Liver (tissue), 9 donors: ENCODE measurements around the gene RASAL2. TPM values are rescaled to one million over a fixed set of nuclear protein-coding genes. Genes with fewer than 3 reads are reported as not detected.

ENCODE experiments used
- DNase-seq: peaks from one replicate; pipeline ENCODE4 v3.0.0-alpha.2; 2017; ENCODE audit warnings: low spot score
- H3K27ac ChIP-seq, 2 donors: one replicate each; pipeline ENCODE4 v1.7.0; 2013; ENCODE audit warnings: inconsistent platforms in 2 of 2, low read length in 2 of 2, control low read depth in 1 of 2, low read depth in 1 of 2, mild to moderate bottlenecking in 1 of 2
- H3K27me3 ChIP-seq, 4 donors: one replicate each; pipeline versions ENCODE4 v1.6.1 to v1.7.0; 2013; ENCODE audit warnings: low read length in 3 of 4, inconsistent platforms in 1 of 4, mild to moderate bottlenecking in 1 of 4, moderate library complexity in 1 of 4; ENCODE audit not compliant: control insufficient read depth in 4 of 4, insufficient read depth in 4 of 4
- H3K36me3 ChIP-seq, 4 donors: one replicate each; pipeline versions ENCODE4 v1.6.1 to v1.7.0; 2013; ENCODE audit warnings: low read length in 3 of 4, mild to moderate bottlenecking in 3 of 4, low read depth in 1 of 4, moderate library complexity in 1 of 4; ENCODE audit not compliant: control insufficient read depth in 4 of 4, insufficient read depth in 3 of 4
- H3K4me1 ChIP-seq, 4 donors: one replicate each; pipeline versions ENCODE4 v1.6.1 to v1.7.0; 2013; ENCODE audit warnings: low read length in 3 of 4, mild to moderate bottlenecking in 3 of 4, moderate library complexity in 1 of 4; ENCODE audit not compliant: control insufficient read depth in 4 of 4, insufficient read depth in 4 of 4
- H3K4me3 ChIP-seq, 3 donors: one replicate each; pipeline versions ENCODE4 v1.6.1 to v1.7.0; 2013; ENCODE audit warnings: low read length in 3 of 3, control low read depth in 1 of 3, low read depth in 1 of 3, mild to moderate bottlenecking in 1 of 3
- H3K9ac ChIP-seq, 2 donors: one replicate each; pipeline ENCODE4 v1.7.0; 2013; ENCODE audit warnings: low read length in 2 of 2, mild to moderate bottlenecking in 2 of 2, moderate library complexity in 2 of 2, control low read depth in 1 of 2, low read depth in 1 of 2
- H3K9me3 ChIP-seq, 4 donors: one replicate each; pipeline versions ENCODE4 v1.6.1 to v1.7.0; 2013; ENCODE audit warnings: low read length in 3 of 4; ENCODE audit not compliant: control insufficient read depth in 4 of 4
- ATF3 ChIP-seq: IDR thresholded peaks from 2 replicates; pipeline ENCODE4 v1.6.1; 2016; ENCODE audit warnings: antibody characterized with exemption
- CTCF ChIP-seq: fragments of 150-350 bp; IDR thresholded peaks from 2 replicates; pipeline ENCODE4 v1.5.1; 2017; ENCODE audit warnings: improper control_type of control experiment, low read depth, low read length; ENCODE audit not compliant: missing input control
- EGR1 ChIP-seq, 2 donors: IDR thresholded peaks; 2 replicates each; pipeline ENCODE4 v1.6.1; 2016 to 2018; ENCODE audit warnings: antibody characterized with exemption in 2 of 2, low read depth in 2 of 2
- FOXA1 ChIP-seq: IDR thresholded peaks from 2 replicates; pipeline ENCODE4 v1.6.1; 2016; ENCODE audit warnings: antibody characterized with exemption
- FOXA2 ChIP-seq: IDR thresholded peaks from 2 replicates; pipeline ENCODE4 v1.6.1; 2016; ENCODE audit warnings: antibody characterized with exemption
- GABPA ChIP-seq, 2 donors: IDR thresholded peaks in 1 of 2; conservative IDR thresholded peaks in 1 of 2; 2 replicates each; pipeline ENCODE4 v1.6.1; 2016; ENCODE audit warnings: antibody characterized with exemption in 2 of 2, mild to moderate bottlenecking in 1 of 2, moderate library complexity in 1 of 2
- HNF4G ChIP-seq: IDR thresholded peaks from 2 replicates; pipeline ENCODE4 v1.6.1; 2016; ENCODE audit warnings: antibody characterized with exemption
- JUND ChIP-seq, 2 donors: IDR thresholded peaks; 2 replicates each; pipeline ENCODE4 v1.6.1; 2016; ENCODE audit warnings: antibody characterized with exemption in 2 of 2
- MAX ChIP-seq: IDR thresholded peaks from 2 replicates; pipeline ENCODE4 v1.6.1; 2016; ENCODE audit warnings: antibody characterized with exemption
- NR2F2 ChIP-seq: IDR thresholded peaks from 2 replicates; pipeline ENCODE4 v1.6.1; 2016; ENCODE audit warnings: antibody characterized with exemption
- RAD21 ChIP-seq, 2 donors: IDR thresholded peaks; 2 replicates each; pipeline ENCODE4 v1.6.1; 2016; ENCODE audit warnings: antibody characterized with exemption in 2 of 2, mild to moderate bottlenecking in 2 of 2
- REST ChIP-seq: IDR thresholded peaks from 2 replicates; pipeline ENCODE4 v1.6.1; 2016; ENCODE audit warnings: antibody characterized with exemption, mild to moderate bottlenecking
- RXRA ChIP-seq, 2 donors: IDR thresholded peaks; 2 replicates each; pipeline ENCODE4 v1.6.1; 2017 to 2018; ENCODE audit warnings: antibody characterized with exemption in 2 of 2, mild to moderate bottlenecking in 1 of 2
- SP1 ChIP-seq: IDR thresholded peaks from 2 replicates; pipeline ENCODE4 v1.6.1; 2018; ENCODE audit warnings: antibody characterized with exemption, mild to moderate bottlenecking
- TAF1 ChIP-seq: conservative IDR thresholded peaks from 2 replicates; pipeline ENCODE4 v1.6.1; 2016; ENCODE audit warnings: antibody characterized with exemption, mild to moderate bottlenecking
- ZBTB33 ChIP-seq: IDR thresholded peaks from 2 replicates; pipeline ENCODE4 v1.6.1; 2016; ENCODE audit warnings: antibody characterized with exemption
- WGBS: extraction: QIAGEN DNeasy Blood & Tissue Kit; methylation state at CpG from one replicate; pipeline ENCODE4 v1.1.7; 2013; 5-methylcytosine and 5-hydroxymethylcytosine counted together
- polyA plus RNA-seq, 2 donors: library from polyadenylated mRNA; stranded (reverse) in 1 of 2; unstranded in 1 of 2; fragments of 200-250 nt in 1 of 2; fragments of >200 nt in 1 of 2; fragmentation: Nextera tagmentation in 1 of 2; extraction: Ambion mirVana in 1 of 2; gene quantifications; one replicate each; pipeline versions ENCODE4 v1.2.1 to v1.2.3, GENCODE V29; 2013 to 2015
- total RNA-seq, 2 donors: library from RNA; depleted of rRNA; stranded (reverse); fragments of >200 nt; gene quantifications; one replicate each; pipeline ENCODE4 v1.2.3, GENCODE V29; 2014
- donor health status: healthy.
- donor health status: healthy.
- donor health status: healthy.
- donor health status: healthy.
- donor health status: healthy.

The RASAL2 gene
- total and polyA plus RNA-seq, 4 donors = 1.8 to 8.1 (median 4.1) TPM

GRCh38 chr1:178241057-178241456 is 147.2 kb downstream of the RASAL2 start:
- no peak overlapping the region for H3K27ac ChIP-seq
- no peak overlapping the region for H3K9ac ChIP-seq
- no peak for DNase-seq
- 85% methylated on average over 1 of the region's 1 CpG for WGBS
- H3K27me3 ChIP-seq = no peaks in the 10 kb centered on the region
- no peaks in the 10 kb centered on the region for H3K4me1 ChIP-seq
- no peak overlapping the region for H3K4me3 ChIP-seq
- no peak for TF ChIP-seq HNF4G
- no peak for TF ChIP-seq JUND (IDR thresholded peaks at IDR 0.05)
- TF ChIP-seq RAD21 (IDR thresholded peaks at IDR 0.05) = no peak
- TF ChIP-seq RXRA (IDR thresholded peaks at IDR 0.05) = no peak
- TF ChIP-seq REST = no peak
- no peak for TF ChIP-seq TAF1
- TF ChIP-seq ATF3 = no peak
- TF ChIP-seq MAX = no peak
- TF ChIP-seq CTCF = no peak
- TF ChIP-seq FOXA1 = no peak
- TF ChIP-seq FOXA2 = no peak
- TF ChIP-seq NR2F2 = no peak
- no peak for TF ChIP-seq SP1
- no peak for TF ChIP-seq EGR1 (IDR thresholded peaks at IDR 0.05; ENCODE audit: low read depth in 2 of 2)
- H3K9me3 ChIP-seq = no peaks in the 10 kb centered on the region
- H3K36me3 ChIP-seq = no peaks in the 10 kb centered on the region

- no peaks in the 10 kb centered on the region for H3K36me3 ChIP-seq
- TF ChIP-seq GABPA (IDR thresholded peaks at IDR 0.05 in 1 of 2, conservative IDR thresholded peaks at IDR 0.05 in 1 of 2) (no peak), CTCF (no peak), EGR1 (IDR thresholded peaks at IDR 0.05; ENCODE audit: low read depth in 2 of 2) (no peak), HNF4G (no peak), JUND (IDR thresholded peaks at IDR 0.05) (no peak), ZBTB33 (no peak), FOXA2 (no peak), NR2F2 (no peak), ATF3 (no peak), MAX (no peak)
- H3K4me1 ChIP-seq = no peaks in the 10 kb centered on the region
- no peak for DNase-seq
- no peaks in the 10 kb centered on the region for H3K27me3 ChIP-seq
- no peak overlapping the region for H3K4me3 ChIP-seq
- H3K9ac ChIP-seq = no peak overlapping the region
- no peak overlapping the region for H3K27ac ChIP-seq
- H3K9me3 ChIP-seq = no peaks in the 10 kb centered on the region
Measured at GRCh38 chr1:178241837-178242236, 147.9 kb downstream of the RASAL2 start.
